HEK293T (cell line): Measurements from ENCODE around the gene CELF4.

Experiments used
- CTCF ChIA-PET: fragments of 350-600 bp; formaldehyde crosslinking; extraction: SDS; loops from one replicate; lab custom pipeline; 2021; ENCODE audit warnings: antibody characterized with exemption, inconsistent platforms; lab: Yijun Ruan, JAX
- POLR2A ChIA-PET: fragments of 350-600 bp; formaldehyde crosslinking; extraction: SDS; loops from one replicate; lab custom pipeline; 2020; ENCODE audit warnings: antibody characterized with exemption, inconsistent platforms; lab: Yijun Ruan, JAX
- DNase-seq: peaks from one replicate; pipeline ENCODE4 v3.0.0; 2012; ENCODE audit warnings: mixed read lengths; ENCODE audit errors: extremely low spot score
- ARNT ChIP-seq: fragments of 450-650 bp; IDR thresholded peaks from 2 replicates; pipeline ENCODE4 v1.6.1; 2017; ENCODE audit warnings: mild to moderate bottlenecking
- BHLHE40 ChIP-seq: fragments of 450-650 bp; IDR thresholded peaks from 2 replicates; pipeline ENCODE4 v1.6.1; 2016; ENCODE audit warnings: mild to moderate bottlenecking, moderate library complexity, borderline replicate concordance
- CTBP1 ChIP-seq: fragments of 450-650 bp; IDR thresholded peaks from 2 replicates; pipeline ENCODE4 v1.6.1; 2016; ENCODE audit warnings: borderline replicate concordance
- ELF4 ChIP-seq: fragments of 450-650 bp; IDR thresholded peaks from 2 replicates; pipeline ENCODE4 v1.6.1; 2017; ENCODE audit warnings: antibody characterized with exemption
- FOXA1 ChIP-seq: fragments of 450-650 bp; IDR thresholded peaks from 2 replicates; pipeline ENCODE4 v1.6.1; 2016; ENCODE audit warnings: mild to moderate bottlenecking
- FOXK2 ChIP-seq: fragments of 450-650 bp; IDR thresholded peaks from 2 replicates; pipeline ENCODE4 v1.6.1; 2016; ENCODE audit warnings: mild to moderate bottlenecking
- FOXM1 ChIP-seq: fragments of 450-650 bp; IDR thresholded peaks from 2 replicates; pipeline ENCODE4 v1.6.1; 2017; ENCODE audit warnings: mild to moderate bottlenecking, borderline replicate concordance
- HDGF ChIP-seq: fragments of 450-650 bp; IDR thresholded peaks from 2 replicates; pipeline ENCODE4 v1.6.1; 2017; ENCODE audit warnings: antibody characterized with exemption, borderline replicate concordance
- L3MBTL2 ChIP-seq: fragments of 450-650 bp; conservative IDR thresholded peaks from 2 replicates; pipeline ENCODE4 v1.6.1; 2016; ENCODE audit warnings: mild to moderate bottlenecking
- LEF1 ChIP-seq: fragments of 450-650 bp; IDR thresholded peaks from 2 replicates; pipeline ENCODE4 v1.6.1; 2017; ENCODE audit warnings: mild to moderate bottlenecking, borderline replicate concordance
- NFRKB ChIP-seq: fragments of 450-650 bp; IDR thresholded peaks from 2 replicates; pipeline ENCODE4 v1.6.1; 2016; ENCODE audit warnings: mild to moderate bottlenecking, moderate library complexity
- SP1 ChIP-seq: fragments of 450-650 bp; IDR thresholded peaks from 2 replicates; pipeline ENCODE4 v1.6.1; 2017
- SUZ12 ChIP-seq: fragments of 450-650 bp; IDR thresholded peaks from 2 replicates; pipeline ENCODE4 v1.6.1; 2016; ENCODE audit warnings: mild to moderate bottlenecking
- TARDBP ChIP-seq: fragments of 450-650 bp; IDR thresholded peaks from 2 replicates; pipeline ENCODE4 v1.6.1; 2016
- ZNF384 ChIP-seq: fragments of 450-650 bp; IDR thresholded peaks from 2 replicates; pipeline ENCODE4 v1.6.1; 2016
- TF ChIP-seq, protein P1 (sequence below): fragments of 450-650 bp; IDR thresholded peaks from 2 replicates; pipeline ENCODE4 v1.6.1; 2016

The CELF4 gene

DNA sequence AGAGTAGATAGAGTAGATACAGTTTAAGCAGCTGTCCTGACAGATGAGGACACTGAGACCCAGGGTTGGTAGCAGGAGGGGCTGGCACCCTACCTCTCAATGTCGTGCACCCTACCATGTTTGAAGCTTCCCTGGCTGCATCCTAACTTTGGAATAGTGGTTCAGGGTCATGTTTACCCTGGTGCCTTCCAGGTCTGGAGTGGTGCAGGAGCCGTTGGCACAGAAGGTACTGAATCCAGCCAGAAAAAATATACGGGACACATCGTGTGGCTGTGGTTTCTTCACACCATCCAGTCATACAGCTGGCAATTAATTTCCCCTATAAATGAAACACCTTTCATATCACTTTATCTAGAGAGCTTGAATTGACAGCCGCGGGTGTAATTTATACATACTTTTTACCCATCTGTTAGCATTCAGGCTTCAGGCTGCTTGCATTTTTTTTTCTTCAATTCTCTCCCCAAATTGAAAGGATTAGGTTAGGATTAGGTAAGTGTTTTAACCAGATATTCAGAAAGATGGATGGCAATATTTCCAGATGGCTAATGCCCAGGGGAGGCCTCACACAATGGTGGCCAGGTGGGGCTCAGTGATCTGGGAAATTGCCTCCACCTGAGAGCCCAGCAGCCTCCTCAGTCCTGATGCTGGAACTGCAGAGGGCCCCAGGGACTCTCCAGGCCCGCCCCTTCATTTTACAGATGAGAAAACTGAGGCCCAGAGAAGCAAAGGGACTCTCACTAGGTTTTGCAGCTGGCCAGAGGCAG, 127.0 kb downstream of the CELF4 start:
- ChIA-PET CTCF (interaction anchor here (1.3 to 1.4 kb wide), 2 partner anchors 19 to 38 kb away, joined by 4 to 5 read pairs; no protein-coding TSS in a partner anchor), POLR2A (no interaction called here)
- DNase-seq = no peak
- no peak for TF ChIP-seq BHLHE40
- TF ChIP-seq SUZ12 = no peak
- TF ChIP-seq, protein P1, sequence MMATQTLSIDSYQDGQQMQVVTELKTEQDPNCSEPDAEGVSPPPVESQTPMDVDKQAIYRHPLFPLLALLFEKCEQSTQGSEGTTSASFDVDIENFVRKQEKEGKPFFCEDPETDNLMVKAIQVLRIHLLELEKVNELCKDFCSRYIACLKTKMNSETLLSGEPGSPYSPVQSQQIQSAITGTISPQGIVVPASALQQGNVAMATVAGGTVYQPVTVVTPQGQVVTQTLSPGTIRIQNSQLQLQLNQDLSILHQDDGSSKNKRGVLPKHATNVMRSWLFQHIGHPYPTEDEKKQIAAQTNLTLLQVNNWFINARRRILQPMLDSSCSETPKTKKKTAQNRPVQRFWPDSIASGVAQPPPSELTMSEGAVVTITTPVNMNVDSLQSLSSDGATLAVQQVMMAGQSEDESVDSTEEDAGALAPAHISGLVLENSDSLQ = no peak
- TF ChIP-seq HDGF = no peak
- TF ChIP-seq ZNF384 = no peak
- no peak for TF ChIP-seq NFRKB
- TF ChIP-seq TARDBP = no peak
- no peak for TF ChIP-seq ELF4
- TF ChIP-seq ARNT = no peak
- no peak for TF ChIP-seq FOXM1
- no peak for TF ChIP-seq SP1

- TF ChIP-seq FOXA1 (no peak), ARNT (no peak), TARDBP (no peak), L3MBTL2 (no peak)
- TF ChIP-seq, protein P1 = no peak
- no peak for DNase-seq
- ChIA-PET POLR2A (no interaction called here), CTCF (interaction anchor here (0.6 to 0.7 kb wide), 2 partner anchors 108 to 114 kb away, joined by 3 read pairs; no protein-coding TSS in a partner anchor)
Measured at GRCh38 chr18:37435996-37436395, 129.6 kb downstream of the CELF4 start.

- TF ChIP-seq ZNF384 (no peak), CTBP1 (no peak), ELF4 (no peak)
- CTCF ChIA-PET = no interaction called here
- DNase-seq = no peak
- POLR2A ChIA-PET = no interaction called here
Measured at GRCh38 chr18:37435150-37435867, 130.3 kb downstream of the CELF4 start.

GRCh38 chr18:37434161-37434860, 131.3 kb downstream of the CELF4 start:
- no peak for DNase-seq
- ChIA-PET POLR2A (no interaction called here), CTCF (interaction anchor here (0.7 kb wide), 1 partner anchor 605 kb away, joined by 3 read pairs; no protein-coding TSS in a partner anchor)
- TF ChIP-seq ELF4 (no peak), L3MBTL2 (no peak), NFRKB (no peak), FOXK2 (no peak), FOXM1 (no peak), TARDBP (no peak), FOXA1 (no peak), HDGF (no peak), BHLHE40 (no peak), LEF1 (no peak), CTBP1 (no peak), ZNF384 (no peak), SP1 (no peak), SUZ12 (no peak), ARNT (no peak)
- TF ChIP-seq, protein P1 = no peak

DNA sequence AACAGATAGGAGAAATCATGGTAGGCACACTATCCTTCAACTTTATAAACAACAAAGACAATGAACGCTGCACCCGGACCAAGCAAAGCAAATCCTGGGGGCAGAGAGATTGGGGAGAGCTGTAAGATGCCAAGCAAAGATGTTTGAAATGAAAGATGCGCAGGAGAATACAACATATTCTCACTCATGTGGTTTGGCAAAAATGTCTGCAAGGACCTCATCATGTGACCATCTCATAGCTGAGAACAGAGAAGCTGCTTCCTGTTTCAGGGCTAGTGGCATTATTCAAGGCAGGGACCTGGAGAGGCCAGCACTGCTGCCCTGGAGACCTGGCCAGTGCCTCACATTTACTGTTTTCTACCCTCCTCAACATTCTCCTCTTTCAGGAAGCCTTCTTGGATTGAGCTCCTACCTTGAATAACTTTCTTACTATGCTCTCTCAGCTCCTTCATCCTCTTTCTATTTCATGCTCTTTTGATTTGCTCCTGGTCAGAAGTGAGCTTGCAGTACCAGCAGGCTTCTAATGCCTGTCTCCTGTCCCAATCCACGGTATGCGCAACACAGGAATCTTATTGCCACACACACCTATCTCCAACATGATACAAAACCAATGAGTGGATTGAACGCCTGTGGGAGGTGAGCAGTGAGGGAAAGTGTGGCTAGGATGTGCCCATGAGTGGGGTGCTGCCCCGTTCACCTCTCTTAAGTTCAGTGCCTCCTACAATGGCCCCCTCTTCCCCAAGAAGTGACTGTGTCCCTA, 133.0 kb downstream of the CELF4 start:
- no peak for DNase-seq
- ChIA-PET POLR2A (no interaction called here), CTCF (interaction anchor here (0.5 to 1.2 kb wide), 4 partner anchors 11 to 253 kb away, joined by 3 to 5 read pairs (median 4); no protein-coding TSS in a partner anchor)
- TF ChIP-seq FOXK2 (no peak), ARNT (no peak), CTBP1 (no peak), LEF1 (no peak), ELF4 (no peak)
